Prostate gland (tissue), 2 donors: Measurements from ENCODE around the gene SMDT1.

Source experiments
- CTCF ChIP-seq, 4 experiments: fragments of 200-600 bp in 2 of 4; fragments of 450-650 bp in 2 of 4; sonication (generic) in 2 of 4; IDR thresholded peaks; 1 replicate in 3 of 4; 2 replicates in 1 of 4; pipeline ENCODE4 v1.5.1; 2016 to 2019; ENCODE audit warnings: antibody characterized with exemption in 4 of 4, mild to moderate bottlenecking in 2 of 4, moderate library complexity in 2 of 4
- POLR2A ChIP-seq: fragments of 450-650 bp; IDR thresholded peaks from one replicate; pipeline ENCODE4 v1.6.1; 2016; ENCODE audit warnings: antibody characterized with exemption, mild to moderate bottlenecking

- TF ChIP-seq CTCF (IDR thresholded peaks at IDR 0.05) = no peak
- no peak for TF ChIP-seq POLR2A
These were observed 13.3 kb upstream of the SMDT1 start for GRCh38 chr22:42066126-42066761.
